HEK293 (cell line): ENCODE data around the gene ZNF20.

Experiments used
- CTCF ChIA-PET: fragments of 350-600 bp; formaldehyde crosslinking; extraction: SDS; loops from one replicate; lab custom pipeline; 2021; ENCODE audit warnings: antibody characterized with exemption; lab: Yijun Ruan, JAX
- POLR2A ChIA-PET: fragments of 300-600 bp; formaldehyde crosslinking; extraction: SDS; loops from one replicate; lab custom pipeline; 2020; ENCODE audit warnings: antibody characterized with exemption, inconsistent platforms; lab: Yijun Ruan, JAX
- H3K27ac ChIP-seq: fragments of 200-500 bp; sonication (Bioruptor generic); 2 replicates; pipeline ENCODE4 v1.5.1; 2014; ENCODE audit warnings: low read depth, low read length, control low read depth, inconsistent platforms; ENCODE audit errors: extremely low read depth
- H3K36me3 ChIP-seq, 2 experiments: fragments of 200-500 bp in 1 of 2; sonication (Bioruptor generic) in 1 of 2; 1 replicate in 1 of 2; 2 replicates in 1 of 2; pipeline ENCODE4 v1.5.1; 2014 to 2017; ENCODE audit warnings: inconsistent platforms in 2 of 2, low read length in 2 of 2; ENCODE audit not compliant: control insufficient read depth in 2 of 2, insufficient read depth in 1 of 2
- H3K4me1 ChIP-seq: fragments of 200-500 bp; sonication (Bioruptor generic); 2 replicates; pipeline ENCODE4 v1.5.1; 2014; ENCODE audit warnings: mild to moderate bottlenecking, low read length, inconsistent platforms; ENCODE audit not compliant: control insufficient read depth, insufficient read depth
- H3K4me3 ChIP-seq: 2 replicates; pipeline ENCODE4 v1.5.1; 2011; ENCODE audit warnings: low read depth, mild to moderate bottlenecking, control low read depth, low read length, moderate library complexity
- H3K9me3 ChIP-seq: fragments of 200-500 bp; sonication (Bioruptor generic); 2 replicates; pipeline ENCODE4 v1.5.1; 2014; ENCODE audit warnings: low read depth, low read length, inconsistent platforms; ENCODE audit not compliant: control insufficient read depth, insufficient read depth
- BCL11A ChIP-seq: fragments of 450-650 bp; formaldehyde crosslinking; IDR thresholded peaks from 2 replicates; pipeline ENCODE4 v1.5.1; 2016; ENCODE audit warnings: low read depth, missing biosample characterization, missing genetic modification characterization
- BCL11B ChIP-seq: fragments of 450-650 bp; formaldehyde crosslinking; IDR thresholded peaks from 2 replicates; pipeline ENCODE4 v1.5.1; 2016; ENCODE audit warnings: low read depth, missing biosample characterization, missing genetic modification characterization
- GFI1B ChIP-seq: fragments of 450-650 bp; formaldehyde crosslinking; IDR thresholded peaks from 2 replicates; pipeline ENCODE4 v1.5.1; 2016; ENCODE audit warnings: missing biosample characterization, missing genetic modification characterization
- GLI2 ChIP-seq: fragments of 450-650 bp; formaldehyde crosslinking; IDR thresholded peaks from 2 replicates; pipeline ENCODE4; 2017; ENCODE audit warnings: missing biosample characterization, missing genetic modification characterization, low read depth, borderline replicate concordance
- KLF10 ChIP-seq: fragments of 450-650 bp; IDR thresholded peaks from 2 replicates; pipeline ENCODE4 v1.5.1; 2018; ENCODE audit warnings: missing biosample characterization, mild to moderate bottlenecking, missing genetic modification characterization
- KLF17 ChIP-seq: fragments of 450-650 bp; formaldehyde crosslinking; IDR thresholded peaks from 2 replicates; pipeline ENCODE4 v1.5.1; 2016; ENCODE audit warnings: missing biosample characterization, missing genetic modification characterization
- KLF9 ChIP-seq: fragments of 450-650 bp; formaldehyde crosslinking; IDR thresholded peaks from 2 replicates; pipeline ENCODE4 v1.5.1; 2016; ENCODE audit warnings: missing biosample characterization, missing genetic modification characterization, low read depth
- RBAK ChIP-seq: fragments of 450-650 bp; formaldehyde crosslinking; IDR thresholded peaks from 2 replicates; pipeline ENCODE4 v1.5.1; 2016; ENCODE audit warnings: missing biosample characterization, missing genetic modification characterization
- REPIN1 ChIP-seq: fragments of 450-650 bp; formaldehyde crosslinking; IDR thresholded peaks from 2 replicates; pipeline ENCODE4 v1.5.1; 2017; ENCODE audit warnings: missing biosample characterization, missing genetic modification characterization, low read depth
- YY1 ChIP-seq: fragments of 450-650 bp; formaldehyde crosslinking; IDR thresholded peaks from 2 replicates; pipeline ENCODE4 v1.5.1; 2018; ENCODE audit warnings: missing biosample characterization, missing genetic modification characterization
- ZEB2 ChIP-seq: fragments of 450-650 bp; formaldehyde crosslinking; IDR thresholded peaks from 2 replicates; pipeline ENCODE4 v1.5.1; 2016; ENCODE audit warnings: missing biosample characterization, missing genetic modification characterization
- ZFHX2 ChIP-seq: fragments of 450-650 bp; formaldehyde crosslinking; conservative IDR thresholded peaks from 2 replicates; pipeline ENCODE4 v1.5.1; 2016; ENCODE audit warnings: missing biosample characterization, missing genetic modification characterization
- ZNF223 ChIP-seq: fragments of 450-650 bp; formaldehyde crosslinking; IDR thresholded peaks from 2 replicates; pipeline ENCODE4 v1.5.1; 2016; ENCODE audit warnings: missing biosample characterization, missing genetic modification characterization
- ZNF335 ChIP-seq: fragments of 450-650 bp; formaldehyde crosslinking; conservative IDR thresholded peaks from 2 replicates; pipeline ENCODE4 v1.5.1; 2016; ENCODE audit warnings: missing biosample characterization, missing genetic modification characterization
- ZNF350 ChIP-seq: fragments of 450-650 bp; formaldehyde crosslinking; IDR thresholded peaks from 2 replicates; pipeline ENCODE4 v1.5.0; 2017; ENCODE audit warnings: missing biosample characterization, mild to moderate bottlenecking, missing genetic modification characterization
- ZNF404 ChIP-seq: fragments of 450-650 bp; formaldehyde crosslinking; IDR thresholded peaks from 2 replicates; pipeline ENCODE4 v1.5.1; 2017; ENCODE audit warnings: missing biosample characterization, missing genetic modification characterization
- ZNF48 ChIP-seq: fragments of 450-650 bp; formaldehyde crosslinking; IDR thresholded peaks from 2 replicates; pipeline ENCODE4 v1.5.1; 2016; ENCODE audit warnings: missing biosample characterization, missing genetic modification characterization
- ZNF530 ChIP-seq: fragments of 450-650 bp; formaldehyde crosslinking; IDR thresholded peaks from 2 replicates; pipeline ENCODE4 v1.5.1; 2016; ENCODE audit warnings: low read depth, missing biosample characterization, missing genetic modification characterization
- ZNF768 ChIP-seq: fragments of 450-650 bp; formaldehyde crosslinking; IDR thresholded peaks from 2 replicates; pipeline ENCODE4 v1.5.1; 2018; ENCODE audit warnings: missing biosample characterization, mild to moderate bottlenecking, missing genetic modification characterization
- ZNF837 ChIP-seq: fragments of 450-650 bp; formaldehyde crosslinking; IDR thresholded peaks from 2 replicates; pipeline ENCODE4 v1.5.1; 2016; ENCODE audit warnings: missing biosample characterization, missing genetic modification characterization
- TF ChIP-seq, protein P1 (sequence below): fragments of 450-650 bp; formaldehyde crosslinking; IDR thresholded peaks from 2 replicates; pipeline ENCODE4 v1.5.1; 2016; ENCODE audit warnings: missing biosample characterization, missing genetic modification characterization

Gene ZNF20

DNA sequence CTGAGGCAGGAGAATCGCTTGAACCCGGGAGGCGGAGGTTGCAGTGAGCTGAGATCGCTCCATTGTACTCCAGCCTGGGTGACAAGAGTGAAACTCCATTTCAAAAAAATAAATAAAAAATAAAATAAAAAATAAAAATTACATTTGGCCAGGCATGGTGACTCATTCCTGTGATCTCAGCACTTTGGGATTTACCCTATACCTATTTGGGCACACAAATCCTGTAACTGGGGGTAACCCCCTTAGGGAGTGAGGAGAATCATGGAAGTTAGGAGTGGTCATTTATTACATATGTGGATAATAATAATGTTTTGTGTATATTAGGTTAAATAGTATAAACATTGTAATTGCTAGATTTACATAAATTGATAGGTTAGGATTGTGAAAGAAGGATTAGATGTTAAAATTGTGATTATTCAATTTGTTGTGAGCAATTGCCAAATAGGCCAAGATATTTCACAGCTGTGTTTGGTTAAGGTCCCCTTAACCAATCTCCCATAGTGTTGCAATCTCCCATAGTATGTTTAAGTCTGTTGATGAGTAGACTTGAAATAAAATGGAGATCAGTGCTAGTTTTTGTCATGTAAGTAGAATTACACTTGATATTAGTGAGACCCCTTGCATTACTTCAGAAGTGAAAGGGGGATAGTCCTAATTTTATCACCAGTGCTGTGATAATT lies 44.9 kb downstream of the ZNF20 start:
- no peak overlapping the region for H3K4me3 ChIP-seq
- no peaks in the 10 kb centered on the region for H3K4me1 ChIP-seq
- CTCF ChIA-PET: interaction anchor here (0.9 kb wide), 1 partner anchor 53 kb away, joined by 5 read pairs; no protein-coding TSS in a partner anchor
- H3K36me3 ChIP-seq: no peaks in the 10 kb centered on the region
- H3K9me3 ChIP-seq: no peaks in the 10 kb centered on the region
- H3K27ac ChIP-seq: no peak overlapping the region
- POLR2A ChIA-PET: no interaction called here
- TF ChIP-seq ZNF350 (tag by site-specific recombination) (no peak), ZNF404 (tag by site-specific recombination) (no peak), BCL11B (tag by site-specific recombination) (no peak), YY1 (no peak), KLF9 (no peak), ZNF837 (no peak), ZNF768 (tag by site-specific recombination) (no peak), KLF17 (tag by site-specific recombination) (no peak), ZFHX2 (tag by site-specific recombination) (no peak), ZEB2 (no peak)
- TF ChIP-seq, all 188 proteins: peak for 0

DNA sequence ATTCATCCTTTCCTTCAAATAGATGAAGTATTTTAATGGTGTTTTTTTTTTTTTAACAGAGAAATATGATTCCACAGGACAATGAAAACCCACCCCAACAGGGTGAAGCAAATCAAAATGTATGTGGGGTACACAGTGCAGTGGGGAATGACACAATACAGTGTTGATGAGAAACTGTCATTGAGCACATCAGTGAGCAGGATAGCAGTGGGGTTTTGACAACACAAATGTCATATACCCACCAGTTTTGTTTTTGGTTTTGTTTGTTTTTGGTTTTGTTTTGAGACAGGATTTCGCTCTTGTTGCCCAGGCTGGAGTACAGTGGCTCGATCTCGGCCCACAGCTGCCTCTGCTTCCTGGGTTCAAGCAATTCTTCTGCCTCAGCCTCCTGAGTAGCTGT lies 46.4 kb downstream of the ZNF20 start:
- H3K4me3 ChIP-seq: no peak overlapping the region
- TF ChIP-seq, protein P1, sequence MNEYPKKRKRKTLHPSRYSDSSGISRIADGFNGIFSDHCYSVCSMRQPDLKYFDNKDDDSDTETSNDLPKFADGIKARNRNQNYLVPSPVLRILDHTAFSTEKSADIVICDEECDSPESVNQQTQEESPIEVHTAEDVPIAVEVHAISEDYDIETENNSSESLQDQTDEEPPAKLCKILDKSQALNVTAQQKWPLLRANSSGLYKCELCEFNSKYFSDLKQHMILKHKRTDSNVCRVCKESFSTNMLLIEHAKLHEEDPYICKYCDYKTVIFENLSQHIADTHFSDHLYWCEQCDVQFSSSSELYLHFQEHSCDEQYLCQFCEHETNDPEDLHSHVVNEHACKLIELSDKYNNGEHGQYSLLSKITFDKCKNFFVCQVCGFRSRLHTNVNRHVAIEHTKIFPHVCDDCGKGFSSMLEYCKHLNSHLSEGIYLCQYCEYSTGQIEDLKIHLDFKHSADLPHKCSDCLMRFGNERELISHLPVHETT: no peak
- TF ChIP-seq KLF10 (no peak), ZNF350 (tag by site-specific recombination) (no peak), ZNF530 (tag by site-specific recombination) (no peak), ZNF223 (no peak)
- TF ChIP-seq, all 188 proteins: peak for 0
- ChIA-PET CTCF (no interaction called here), POLR2A (no interaction called here)
- H3K4me1 ChIP-seq: no peaks in the 10 kb centered on the region
- H3K9me3 ChIP-seq: no peaks in the 10 kb centered on the region
- no peak overlapping the region for H3K27ac ChIP-seq
- H3K36me3 ChIP-seq: no peaks in the 10 kb centered on the region

GRCh38 chr19:12092956-12093355 lies 47.2 kb downstream of the ZNF20 start:
- H3K4me1 ChIP-seq: no peaks in the 10 kb centered on the region
- no peak for TF ChIP-seq ZNF48 (tag by site-specific recombination)
- no peak for TF ChIP-seq ZFHX2 (tag by site-specific recombination)
- no peak for TF ChIP-seq RBAK (tag by site-specific recombination)
- no peak for TF ChIP-seq GLI2 (tag by site-specific recombination)
- no peak for TF ChIP-seq ZNF335 (tag by site-specific recombination)
- TF ChIP-seq REPIN1 (tag by site-specific recombination): no peak
- TF ChIP-seq BCL11A: no peak
- TF ChIP-seq GFI1B: no peak
- CTCF ChIA-PET: no interaction called here
- POLR2A ChIA-PET: no interaction called here
- H3K4me3 ChIP-seq: peak overlapping the region; percentile 35
- H3K27ac ChIP-seq: no peak overlapping the region
- H3K36me3 ChIP-seq: no peaks in the 10 kb centered on the region
- H3K9me3 ChIP-seq: no peaks in the 10 kb centered on the region
